Nephron progenitor cell (in vitro differentiated cells): Measurements from ENCODE around the gene TEX55.

ENCODE experiments used
- DNase-seq: peaks from one replicate; pipeline ENCODE4 v3.0.0; 2021
- H3K27ac Mint-ChIP-seq: 2 replicates; pipeline ENCODE4 v1.8.0; 2021; ENCODE audit warnings: mild to moderate bottlenecking, moderate library complexity, mixed read lengths
- H3K27me3 Mint-ChIP-seq: 2 replicates; pipeline ENCODE4 v1.8.0; 2021; ENCODE audit warnings: mild to moderate bottlenecking, low read depth, mixed read lengths; ENCODE audit not compliant: poor library complexity
- H3K36me3 Mint-ChIP-seq: 2 replicates; pipeline ENCODE4 v1.8.0; 2021; ENCODE audit warnings: low read depth, mixed read lengths
- H3K4me1 Mint-ChIP-seq: 2 replicates; pipeline ENCODE4 v1.8.0; 2021; ENCODE audit warnings: mixed read lengths
- H3K4me3 Mint-ChIP-seq: 2 replicates; pipeline ENCODE4 v1.8.0; 2021; ENCODE audit warnings: mild to moderate bottlenecking, moderate library complexity, mixed read lengths
- H3K9me3 Mint-ChIP-seq: 2 replicates; pipeline ENCODE4 v1.8.0; 2021; ENCODE audit warnings: mild to moderate bottlenecking, moderate library complexity, mixed read lengths
- CTCF ChIP-seq: fragments of 200-600 bp; sonication (generic); IDR thresholded peaks from 2 replicates; pipeline ENCODE4 v1.5.0; 2021; ENCODE audit warnings: antibody characterized with exemption

TEX55 gene

GRCh38 chr3:119184111-119184510 lies 38.1 kb downstream of the TEX55 start:
- TF ChIP-seq CTCF = no peak
- H3K27me3 Mint-ChIP-seq = peaks cover 4% of the 10 kb centered on the region
- no peaks in the 10 kb centered on the region for H3K36me3 Mint-ChIP-seq
- H3K4me1 Mint-ChIP-seq = no peaks in the 10 kb centered on the region
- H3K9me3 Mint-ChIP-seq = no peaks in the 10 kb centered on the region
- no peak for DNase-seq
- H3K4me3 Mint-ChIP-seq = no peak overlapping the region
- H3K27ac Mint-ChIP-seq = no peak overlapping the region

- no peak for TF ChIP-seq CTCF
- Mint-ChIP-seq H3K27me3 (peaks cover 9% of the 10 kb centered on the region), H3K4me1 (no peaks in the 10 kb centered on the region), H3K36me3 (no peaks in the 10 kb centered on the region), H3K4me3 (no peak overlapping the region), H3K9me3 (no peaks in the 10 kb centered on the region), H3K27ac (peak overlapping the region; percentile 34)
- no peak for DNase-seq
Measured at GRCh38 chr3:119184796-119185570, 39.0 kb downstream of the TEX55 start.

- H3K27ac Mint-ChIP-seq = no peak overlapping the region
- no peaks in the 10 kb centered on the region for H3K36me3 Mint-ChIP-seq
- H3K4me3 Mint-ChIP-seq = no peak overlapping the region
- TF ChIP-seq CTCF = no peak
- H3K4me1 Mint-ChIP-seq = no peaks in the 10 kb centered on the region
- H3K27me3 Mint-ChIP-seq = peaks cover 9% of the 10 kb centered on the region
- H3K9me3 Mint-ChIP-seq = no peaks in the 10 kb centered on the region
- DNase-seq = no peak
Measured at GRCh38 chr3:119187266-119187665, 41.3 kb downstream of the TEX55 start.

GRCh38 chr3:119191800-119192199 lies 45.8 kb downstream of the TEX55 start:
- no peak for TF ChIP-seq CTCF
- Mint-ChIP-seq H3K9me3 (no peaks in the 10 kb centered on the region), H3K4me1 (no peaks in the 10 kb centered on the region), H3K27me3 (peaks cover 9% of the 10 kb centered on the region), H3K27ac (no peak overlapping the region), H3K36me3 (no peaks in the 10 kb centered on the region), H3K4me3 (no peak overlapping the region)
- no peak for DNase-seq

GRCh38 chr3:119194237-119195150 lies 48.5 kb downstream of the TEX55 start:
- DNase-seq = no peak
- no peaks in the 10 kb centered on the region for H3K9me3 Mint-ChIP-seq
- TF ChIP-seq CTCF = no peak
- peaks cover 4% of the 10 kb centered on the region for H3K27me3 Mint-ChIP-seq
- no peak overlapping the region for H3K4me3 Mint-ChIP-seq
- no peak overlapping the region for H3K27ac Mint-ChIP-seq
- no peaks in the 10 kb centered on the region for H3K36me3 Mint-ChIP-seq
- no peaks in the 10 kb centered on the region for H3K4me1 Mint-ChIP-seq
